SK-N-SH treated with all-trans-retinoic acid at 6 μM for 48 hours (cell line): ENCODE measurements around the gene GRAMD1B.

Experiments used
- CREB5 ChIP-seq: fragments of 250-450 bp; sonication (Bioruptor Pico); IDR thresholded peaks from 2 replicates; pipeline ENCODE4 v1.5.1; 2020; ENCODE audit warnings: low read depth, mild to moderate bottlenecking, moderate library complexity
- ISL1 ChIP-seq: fragments of 250-450 bp; sonication (Bioruptor Pico); IDR thresholded peaks from 2 replicates; pipeline ENCODE4 v2.1.2; 2022; ENCODE audit warnings: mild to moderate bottlenecking, moderate library complexity
- RARB ChIP-seq: fragments of 250-450 bp; sonication (Bioruptor Pico); IDR thresholded peaks from 2 replicates; pipeline ENCODE4 v1.8.0; 2021; ENCODE audit warnings: mild to moderate bottlenecking, moderate library complexity
- SNAI2 ChIP-seq: fragments of 250-450 bp; sonication (Bioruptor Pico); IDR thresholded peaks from 2 replicates; pipeline ENCODE4 v1.5.0; 2020; ENCODE audit warnings: mild to moderate bottlenecking, moderate library complexity
- TCF4 ChIP-seq: fragments of 250-450 bp; sonication (Bioruptor Pico); IDR thresholded peaks from 2 replicates; pipeline ENCODE4 v1.8.0; 2021; ENCODE audit warnings: mild to moderate bottlenecking, moderate library complexity, borderline replicate concordance
- TOX ChIP-seq: fragments of 250-450 bp; sonication (Bioruptor Pico); IDR thresholded peaks from 2 replicates; pipeline ENCODE4 v1.8.0; 2021; ENCODE audit warnings: mild to moderate bottlenecking, moderate library complexity, borderline replicate concordance
- TF ChIP-seq, protein P1 (sequence below): fragments of 250-450 bp; sonication (Bioruptor Pico); IDR thresholded peaks from 2 replicates; pipeline ENCODE4 v1.8.0; 2020; ENCODE audit warnings: mild to moderate bottlenecking, moderate library complexity, borderline replicate concordance

GRCh38 chr11:123437236-123437979, 7.3 kb downstream of the GRAMD1B start:
- TF ChIP-seq ISL1 (CRISPR knock-in tag) = no peak
- TF ChIP-seq, protein P1, sequence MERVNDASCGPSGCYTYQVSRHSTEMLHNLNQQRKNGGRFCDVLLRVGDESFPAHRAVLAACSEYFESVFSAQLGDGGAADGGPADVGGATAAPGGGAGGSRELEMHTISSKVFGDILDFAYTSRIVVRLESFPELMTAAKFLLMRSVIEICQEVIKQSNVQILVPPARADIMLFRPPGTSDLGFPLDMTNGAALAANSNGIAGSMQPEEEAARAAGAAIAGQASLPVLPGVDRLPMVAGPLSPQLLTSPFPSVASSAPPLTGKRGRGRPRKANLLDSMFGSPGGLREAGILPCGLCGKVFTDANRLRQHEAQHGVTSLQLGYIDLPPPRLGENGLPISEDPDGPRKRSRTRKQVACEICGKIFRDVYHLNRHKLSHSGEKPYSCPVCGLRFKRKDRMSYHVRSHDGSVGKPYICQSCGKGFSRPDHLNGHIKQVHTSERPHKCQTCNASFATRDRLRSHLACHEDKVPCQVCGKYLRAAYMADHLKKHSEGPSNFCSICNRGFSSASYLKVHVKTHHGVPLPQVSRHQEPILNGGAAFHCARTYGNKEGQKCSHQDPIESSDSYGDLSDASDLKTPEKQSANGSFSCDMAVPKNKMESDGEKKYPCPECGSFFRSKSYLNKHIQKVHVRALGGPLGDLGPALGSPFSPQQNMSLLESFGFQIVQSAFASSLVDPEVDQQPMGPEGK = no peak
- TF ChIP-seq RARB (CRISPR knock-in tag) = no peak
- no peak for TF ChIP-seq SNAI2 (CRISPR knock-in tag)
- no peak for TF ChIP-seq TOX (CRISPR knock-in tag)
- TF ChIP-seq TCF4 (CRISPR knock-in tag) = no peak
- TF ChIP-seq CREB5 (CRISPR knock-in tag) = no peak
